ENCODE data around the gene PRMT1. TPM values are rescaled to one million over a fixed set of nuclear protein-coding genes. Genes with fewer than 3 reads are reported as not detected.

The PRMT1 gene
- total and polyA plus RNA-seq, 4 donors, result 122 to 254 (median 127) TPM

DNA sequence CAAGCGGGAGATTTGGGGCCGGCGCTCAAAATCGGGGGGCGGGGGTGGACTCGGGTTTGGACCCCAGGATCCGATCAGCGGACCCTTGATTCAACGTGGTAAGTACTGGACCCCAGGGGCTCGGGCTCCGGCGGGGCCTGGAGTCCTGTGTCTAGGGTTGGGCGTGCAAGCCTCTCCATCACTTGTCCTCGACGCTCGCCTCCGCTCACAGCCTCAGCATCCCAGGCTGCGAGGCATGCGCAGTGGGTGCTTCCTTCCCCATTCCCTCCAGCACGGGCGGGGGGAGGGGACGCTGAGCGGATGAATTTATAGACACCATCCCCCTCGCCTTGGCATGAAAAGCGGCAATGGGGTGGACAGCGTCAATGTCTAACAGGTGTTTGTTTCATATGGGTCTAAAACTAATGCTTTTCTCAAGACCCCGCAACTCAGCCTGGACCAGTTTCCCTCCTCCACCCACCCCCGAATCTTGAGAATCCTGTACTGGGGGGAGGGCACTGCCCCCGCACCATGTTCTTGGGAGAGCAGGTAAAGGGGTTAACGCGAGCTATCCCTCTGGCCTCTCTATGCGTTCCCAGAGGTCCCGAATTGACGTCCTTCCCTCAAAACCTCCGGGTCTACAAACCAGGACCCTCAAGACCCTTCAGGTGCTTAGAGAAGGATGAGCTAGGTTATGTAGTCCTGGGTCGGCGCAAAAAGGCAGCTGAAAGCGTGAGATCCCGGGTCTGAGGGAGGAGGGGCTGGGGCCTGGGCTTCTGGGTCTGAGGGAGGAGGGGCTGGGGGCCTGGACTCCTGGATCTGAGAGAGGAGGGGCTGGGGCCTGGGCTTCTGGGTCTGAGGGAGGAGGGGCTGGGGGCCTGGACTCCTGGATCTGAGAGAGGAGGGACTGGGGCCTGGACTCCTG is 14.4 kb downstream of the PRMT1 start:
- Histone ChIP-seq H3K36me3 (ENCODE audit: control insufficient read depth in 4 of 4, insufficient read depth in 4 of 4, low read length in 4 of 4) (peaks cover 0 to 6% (median 5%) of the 10 kb centered on the region in 4 donors), H3K9ac (ENCODE audit: insufficient read depth in 1 of 2, low read length in 2 of 2) (peak overlapping the region in 1 of 2 donors; percentile 32), H3K27ac (ENCODE audit: low read depth in 1 of 2, low read length in 1 of 2) (no peak overlapping the region), H3K9me3 (ENCODE audit: control insufficient read depth in 4 of 4, insufficient read depth in 3 of 4, low read length in 3 of 4) (no peaks in the 10 kb centered on the region), H3K4me1 (ENCODE audit: control insufficient read depth in 5 of 5, insufficient read depth in 5 of 5, low read length in 5 of 5) (peaks cover 0 to 32% (median 10%) of the 10 kb centered on the region in 5 donors), H3K27me3 (ENCODE audit: control insufficient read depth in 3 of 3, insufficient read depth in 3 of 3, low read length in 2 of 3) (peaks cover 0 to 5% (median 0%) of the 10 kb centered on the region in 3 donors), H3K4me3 (no peak overlapping the region)
- WGBS, 2 donors, result 14% methylated on average over 38 to 39 of the region's 39 CpGs
- ATAC-seq (ENCODE audit: insufficient read depth, low FRiP score) (no peak), DNase-seq (peak; percentile 83 to 89 (median 84))
- no peak for TF ChIP-seq CTCF (IDR thresholded peaks at IDR 0.05; ENCODE audit: control extremely low read depth, extremely low read depth)

DNA sequence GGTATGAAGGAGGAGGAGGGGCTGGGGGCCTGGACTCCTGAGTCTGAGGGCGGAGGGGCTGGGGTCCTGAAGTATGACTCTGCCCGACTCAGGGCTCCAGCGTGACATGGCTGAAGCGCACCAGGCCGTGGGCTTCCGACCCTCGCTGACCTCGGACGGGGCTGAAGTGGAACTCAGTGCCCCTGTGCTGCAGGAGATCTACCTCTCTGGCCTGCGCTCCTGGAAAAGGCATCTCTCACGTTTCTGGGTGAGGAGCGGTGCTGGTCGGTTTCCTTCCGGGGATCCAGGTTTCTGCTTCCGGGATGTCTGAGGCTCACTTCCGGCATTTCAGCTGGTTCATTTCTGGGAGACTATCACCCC is 15.1 kb downstream of the PRMT1 start:
- peaks cover 0 to 5% (median 0%) of the 10 kb centered on the region in 3 donors for H3K27me3 ChIP-seq (ENCODE audit: control insufficient read depth in 3 of 3, insufficient read depth in 3 of 3, low read length in 2 of 3)
- DNase-seq (no peak), ATAC-seq (ENCODE audit: insufficient read depth, low FRiP score) (no peak)
- H3K27ac ChIP-seq (ENCODE audit: low read depth in 1 of 2, low read length in 1 of 2), result no peak overlapping the region
- 71 to 78% methylated on average over 16 of the region's 16 CpGs for WGBS, 2 donors
- H3K4me1 ChIP-seq (ENCODE audit: control insufficient read depth in 5 of 5, insufficient read depth in 5 of 5, low read length in 5 of 5), result peaks cover 0 to 32% (median 10%) of the 10 kb centered on the region in 5 donors
- no peak overlapping the region for H3K4me3 ChIP-seq
- H3K36me3 ChIP-seq (ENCODE audit: control insufficient read depth in 4 of 4, insufficient read depth in 4 of 4, low read length in 4 of 4), result peaks cover 0 to 4% (median 3%) of the 10 kb centered on the region in 4 donors
- no peak overlapping the region for H3K9ac ChIP-seq (ENCODE audit: insufficient read depth in 1 of 2, low read length in 2 of 2)
- H3K9me3 ChIP-seq (ENCODE audit: control insufficient read depth in 4 of 4, insufficient read depth in 3 of 4, low read length in 3 of 4), result no peaks in the 10 kb centered on the region
- TF ChIP-seq CTCF (IDR thresholded peaks at IDR 0.05; ENCODE audit: control extremely low read depth, extremely low read depth), result no peak

DNA sequence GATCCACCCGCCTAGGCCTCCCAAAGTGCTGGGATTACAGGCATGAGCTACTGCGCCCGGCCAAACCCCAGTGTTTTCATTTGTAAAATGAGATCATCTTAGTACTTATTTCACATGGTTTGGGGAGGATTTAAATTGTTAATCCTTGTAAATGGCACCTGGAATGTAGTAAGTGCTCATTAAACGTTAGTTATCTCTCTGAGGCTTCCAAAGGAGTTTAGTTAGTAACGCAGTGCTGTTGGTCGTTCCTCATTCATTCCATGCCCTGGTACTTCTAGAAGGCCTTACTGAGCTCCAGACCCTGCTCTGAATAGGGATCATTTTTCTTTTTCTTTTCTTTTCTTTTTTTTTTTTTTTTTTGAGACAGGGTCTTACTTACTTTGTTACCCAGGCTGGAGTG is 19.0 kb downstream of the PRMT1 start:
- H3K9ac ChIP-seq (ENCODE audit: insufficient read depth in 1 of 2, low read length in 2 of 2), result no peak overlapping the region
- H3K4me1 ChIP-seq (ENCODE audit: control insufficient read depth in 5 of 5, insufficient read depth in 5 of 5, low read length in 5 of 5), result peaks cover 0 to 6% (median 3%) of the 10 kb centered on the region in 5 donors
- H3K27ac ChIP-seq (ENCODE audit: low read depth in 1 of 2, low read length in 1 of 2), result no peak overlapping the region
- H3K36me3 ChIP-seq (ENCODE audit: control insufficient read depth in 4 of 4, insufficient read depth in 4 of 4, low read length in 4 of 4), result peaks cover 0 to 3% (median 0%) of the 10 kb centered on the region in 4 donors
- H3K9me3 ChIP-seq (ENCODE audit: control insufficient read depth in 4 of 4, insufficient read depth in 3 of 4, low read length in 3 of 4), result no peaks in the 10 kb centered on the region
- no peak overlapping the region for H3K4me3 ChIP-seq
- peaks cover 0 to 5% (median 0%) of the 10 kb centered on the region in 3 donors for H3K27me3 ChIP-seq (ENCODE audit: control insufficient read depth in 3 of 3, insufficient read depth in 3 of 3, low read length in 2 of 3)
- TF ChIP-seq CTCF (IDR thresholded peaks at IDR 0.05; ENCODE audit: control extremely low read depth, extremely low read depth), result no peak
- ATAC-seq (ENCODE audit: insufficient read depth, low FRiP score) (no peak), DNase-seq (no peak)
- 82 to 92% methylated on average over 6 of the region's 6 CpGs for WGBS, 2 donors
